WTC11 (cell line): ENCODE results near the gene ARHGAP15.

Source experiments
- CDX4 ChIP-seq: fragments of 250-450 bp; sonication (Bioruptor Pico); IDR thresholded peaks from 2 replicates; pipeline ENCODE4 v1.9.0; 2021; ENCODE audit warnings: moderate library complexity, mild to moderate bottlenecking, inconsistent platforms, borderline replicate concordance
- CTCF ChIP-seq: fragments of 200-600 bp; IDR thresholded peaks from 2 replicates; pipeline ENCODE4 v1.8.0; 2022; ENCODE audit warnings: antibody characterized with exemption
- E2F5 ChIP-seq: sonication (generic); formaldehyde crosslinking; IDR thresholded peaks from 2 replicates; pipeline ENCODE4 v1.8.1; 2022; ENCODE audit warnings: mild to moderate bottlenecking, moderate library complexity, missing genetic modification reagents
- JUN ChIP-seq: sonication (generic); formaldehyde crosslinking; IDR thresholded peaks from 2 replicates; pipeline ENCODE4 v1.8.0; 2023; ENCODE audit warnings: mild to moderate bottlenecking, missing genetic modification reagents
- MLX ChIP-seq: sonication (generic); formaldehyde crosslinking; IDR thresholded peaks from 2 replicates; pipeline ENCODE4 v1.8.1; 2023; ENCODE audit warnings: mild to moderate bottlenecking, missing genetic modification reagents, moderate library complexity
- TF ChIP-seq, protein P1 (sequence below): sonication (generic); formaldehyde crosslinking; IDR thresholded peaks from 2 replicates; pipeline ENCODE4 v1.8.0; 2022; ENCODE audit warnings: mild to moderate bottlenecking, missing genetic modification reagents
- TF ChIP-seq, protein P2 (sequence below): sonication (generic); formaldehyde crosslinking; IDR thresholded peaks from 2 replicates; pipeline ENCODE4 v1.8.1; 2022; ENCODE audit warnings: missing genetic modification reagents, borderline replicate concordance

DNA sequence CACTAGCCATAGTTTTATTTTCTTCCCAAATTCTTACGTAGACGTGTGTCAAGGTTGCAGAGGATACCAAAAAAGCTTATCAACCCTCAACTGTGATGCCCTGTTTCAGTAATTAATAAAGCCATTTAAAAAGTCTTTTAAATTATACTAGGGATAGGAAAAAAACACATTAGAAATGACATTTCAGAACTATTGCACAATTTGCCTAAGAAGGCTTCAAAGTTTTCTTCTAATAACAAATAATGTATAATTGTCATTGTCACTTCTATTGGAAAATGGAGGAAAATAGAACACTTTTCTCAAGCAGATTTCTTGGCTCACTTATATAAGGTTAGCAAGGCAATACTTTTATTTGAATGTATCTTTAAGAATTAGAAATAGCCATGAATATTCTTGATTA is 253.8 kb downstream of the ARHGAP15 start:
- TF ChIP-seq MLX (CRISPR knock-in tag) (no peak), CTCF (no peak), JUN (CRISPR knock-in tag) (no peak), E2F5 (CRISPR knock-in tag) (no peak), CDX4 (CRISPR knock-in tag) (no peak)
- TF ChIP-seq, protein P1, sequence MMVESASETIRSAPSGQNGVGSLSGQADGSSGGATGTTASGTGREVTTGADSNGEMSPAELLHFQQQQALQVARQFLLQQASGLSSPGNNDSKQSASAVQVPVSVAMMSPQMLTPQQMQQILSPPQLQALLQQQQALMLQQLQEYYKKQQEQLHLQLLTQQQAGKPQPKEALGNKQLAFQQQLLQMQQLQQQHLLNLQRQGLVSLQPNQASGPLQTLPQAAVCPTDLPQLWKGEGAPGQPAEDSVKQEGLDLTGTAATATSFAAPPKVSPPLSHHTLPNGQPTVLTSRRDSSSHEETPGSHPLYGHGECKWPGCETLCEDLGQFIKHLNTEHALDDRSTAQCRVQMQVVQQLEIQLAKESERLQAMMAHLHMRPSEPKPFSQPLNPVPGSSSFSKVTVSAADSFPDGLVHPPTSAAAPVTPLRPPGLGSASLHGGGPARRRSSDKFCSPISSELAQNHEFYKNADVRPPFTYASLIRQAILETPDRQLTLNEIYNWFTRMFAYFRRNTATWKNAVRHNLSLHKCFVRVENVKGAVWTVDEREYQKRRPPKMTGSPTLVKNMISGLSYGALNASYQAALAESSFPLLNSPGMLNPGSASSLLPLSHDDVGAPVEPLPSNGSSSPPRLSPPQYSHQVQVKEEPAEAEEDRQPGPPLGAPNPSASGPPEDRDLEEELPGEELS (CRISPR knock-in tag), result no peak
- TF ChIP-seq, protein P2, sequence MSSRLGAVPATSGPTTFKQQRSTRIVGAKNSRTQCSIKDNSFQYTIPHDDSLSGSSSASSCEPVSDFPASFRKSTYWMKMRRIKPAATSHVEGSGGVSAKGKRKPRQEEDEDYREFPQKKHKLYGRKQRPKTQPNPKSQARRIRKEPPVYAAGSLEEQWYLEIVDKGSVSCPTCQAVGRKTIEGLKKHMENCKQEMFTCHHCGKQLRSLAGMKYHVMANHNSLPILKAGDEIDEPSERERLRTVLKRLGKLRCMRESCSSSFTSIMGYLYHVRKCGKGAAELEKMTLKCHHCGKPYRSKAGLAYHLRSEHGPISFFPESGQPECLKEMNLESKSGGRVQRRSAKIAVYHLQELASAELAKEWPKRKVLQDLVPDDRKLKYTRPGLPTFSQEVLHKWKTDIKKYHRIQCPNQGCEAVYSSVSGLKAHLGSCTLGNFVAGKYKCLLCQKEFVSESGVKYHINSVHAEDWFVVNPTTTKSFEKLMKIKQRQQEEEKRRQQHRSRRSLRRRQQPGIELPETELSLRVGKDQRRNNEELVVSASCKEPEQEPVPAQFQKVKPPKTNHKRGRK, result no peak
